ENCODE results near the gene GTPBP10.
A peak's percentile ranks its signal among the peaks of the same experiment; 100 is the strongest.
"Not testable (repeated sequence)": the region's sequence is repeated elsewhere in the genome, so short reads cannot be mapped to it uniquely, and the experiment has no call there.

GTPBP10 gene

GRCh38 chr7:90346336-90347125 lies at the start of gene GTPBP10:
GTPBP10 (plus strand) TSS chr7:90346716; CDS start chr7:90346742, 26 bp downstream.
- DNase-seq: peak; percentile 96
- peak; percentile 94 for ATAC-seq

GRCh38 chr7:90298145-90299038 lies 48.1 kb upstream of the GTPBP10 start:
- DNase-seq (no peak), ATAC-seq (peak; percentile 77)

GRCh38 chr7:90303241-90303640 lies 43.3 kb upstream of the GTPBP10 start:
- DNase-seq: no peak
- no peak for ATAC-seq

- ATAC-seq: no peak
- no peak for DNase-seq
Observed at GRCh38 chr7:90309872-90310271, 36.6 kb upstream of the GTPBP10 start.

GRCh38 chr7:90311175-90311574 lies 35.3 kb upstream of the GTPBP10 start:
- no peak for DNase-seq
- ATAC-seq: no peak

GRCh38 chr7:90312745-90313144 lies 33.8 kb upstream of the GTPBP10 start:
- no peak for ATAC-seq
- DNase-seq: no peak

GRCh38 chr7:90313907-90314306 lies 32.6 kb upstream of the GTPBP10 start:
- DNase-seq (no peak), ATAC-seq (no peak)

GRCh38 chr7:90320014-90320413 lies 26.5 kb upstream of the GTPBP10 start:
- DNase-seq (no peak), ATAC-seq (no peak)

- no peak for DNase-seq
- ATAC-seq: no peak
Observed at GRCh38 chr7:90320418-90320800, 26.1 kb upstream of the GTPBP10 start.

- ATAC-seq: peak; percentile 52
Observed at GRCh38 chr7:90320801-90321494, 25.6 kb upstream of the GTPBP10 start, which contains the start of gene FAM237B. FAM237B (minus strand) TSS chr7:90321304; CDS start chr7:90319748, 1,556 bp downstream.

GRCh38 chr7:90322837-90323236 lies 23.7 kb upstream of the GTPBP10 start:
- DNase-seq: no peak
- ATAC-seq: no peak

More at GRCh38 chr7:90320801-90321494, 25.6 kb upstream of the GTPBP10 start, which contains the start of gene FAM237B:
- peak; percentile 5 for DNase-seq

- ATAC-seq: no peak
- no peak for DNase-seq
Observed at GRCh38 chr7:90326500-90326899, 20.0 kb upstream of the GTPBP10 start.

GRCh38 chr7:90334193-90334843 lies 12.2 kb upstream of the GTPBP10 start:
- DNase-seq: no peak
- no peak for ATAC-seq

- not testable (repeated sequence) for ATAC-seq, DNase-seq
Observed at GRCh38 chr7:90334926-90335325, 11.6 kb upstream of the GTPBP10 start.

- no peak for DNase-seq
- ATAC-seq: no peak
Observed at GRCh38 chr7:90337106-90337505, 9.4 kb upstream of the GTPBP10 start.

GRCh38 chr7:90345016-90345415 lies 1.5 kb upstream of the GTPBP10 start:
- no peak for DNase-seq
- ATAC-seq: no peak

- ATAC-seq: no peak
- DNase-seq: peak; percentile 8
Observed at GRCh38 chr7:90345595-90346335, 751 bp upstream of the GTPBP10 start.

- DNase-seq (no peak), ATAC-seq (no peak)
Observed at GRCh38 chr7:90347759-90348158, 1.2 kb downstream of the GTPBP10 start.

GRCh38 chr7:90349305-90349704 lies 2.8 kb downstream of the GTPBP10 start:
- ATAC-seq (no peak), DNase-seq (no peak)

- ATAC-seq, DNase-seq: not testable (repeated sequence)
Observed at GRCh38 chr7:90350032-90350431, 3.5 kb downstream of the GTPBP10 start.

- ATAC-seq (no peak), DNase-seq (no peak)
Observed at GRCh38 chr7:90351987-90352386, 5.5 kb downstream of the GTPBP10 start.
